Pancreas (tissue), 10 donors: ENCODE results near the gene ECE1. TPM values are rescaled to one million over a fixed set of nuclear protein-coding genes. Genes with fewer than 3 reads are reported as not detected.

Experiments used
- ATAC-seq, 4 donors: fragments of 200-7000 bp; cut with Tn5 transposase; one replicate each; pipeline versions ENCODE4 v1.8.0 to v1.9.1; 2020; ENCODE audit warnings: mild to moderate bottlenecking in 4 of 4, moderate library complexity in 4 of 4
- DNase-seq, 6 donors: peaks; one replicate each; pipeline ENCODE4 v3.0.0-alpha.2; 2020
- FAIRE-seq: peaks from 2 replicates; lab custom pipeline; 2012; peaks lifted over from hg19 to GRCh38; lab: Jason Lieb, UNC
- H3K27ac ChIP-seq, 4 donors: fragments of 200-600 bp; sonication (generic); 1 replicate in 3 of 4; 2 replicates in 1 of 4; pipeline versions ENCODE4 v1.5.0 to v1.8.0; 2020
- H3K27me3 ChIP-seq, 4 donors: fragments of 200-600 bp; one replicate each; pipeline ENCODE4 v1.8.0; 2021
- H3K36me3 ChIP-seq, 3 donors: fragments of 200-600 bp; sonication (generic) in 1 of 3; one replicate each; pipeline versions ENCODE4 v1.5.0 to v1.8.0; 2020 to 2021
- H3K4me1 ChIP-seq, 3 donors: fragments of 200-600 bp; one replicate each; pipeline ENCODE4 v1.8.0; 2021
- H3K4me3 ChIP-seq, 4 donors: fragments of 200-600 bp; sonication (generic) in 2 of 4; one replicate each; pipeline versions ENCODE4 v1.5.0 to v1.8.0; 2020 to 2021
- H3K9me3 ChIP-seq, 4 donors: fragments of 200-600 bp; one replicate each; pipeline ENCODE4 v1.8.0; 2021
- CTCF ChIP-seq, 4 donors: fragments of 200-600 bp; sonication (generic) in 3 of 4; IDR thresholded peaks; one replicate each; pipeline versions ENCODE4 v1.5.0 to v1.8.0; 2021; ENCODE audit warnings: antibody characterized with exemption in 4 of 4
- WGBS, 2 donors: extraction: QIAGEN DNeasy Blood & Tissue Kit; methylation state at CpG; one replicate each; pipeline ENCODE4 v1.1.7; 2013; 5-methylcytosine and 5-hydroxymethylcytosine counted together
- intact Hi-C, 3 donors: fragments of 100-400 bp; cut with DNase I; formaldehyde crosslinking; loops; one replicate each; pipeline versions ENCODE4 v1.11.1 to v1.14.2; 2022
- polyA plus RNA-seq, 2 donors: library from polyadenylated mRNA; stranded (reverse); fragments of 200-250 nt; gene quantifications; one replicate each; pipeline ENCODE4 v1.2.3, GENCODE V29; 2013
- total RNA-seq, 6 donors: library from RNA; stranded (reverse); fragmentation: NEBNext Ultra II Directional in 4 of 6; extraction: Animal tissue kit (Norgen Biotek cat#: 25700) in 4 of 6; gene quantifications; one replicate each; pipeline versions ENCODE4 v1.2.1 to v1.2.4, GENCODE V29; 2021 to 2023
- donor health status: healthy with polysubstance abuse.
- donor health status: DM: no; HTN: no; CAD: no; lungs with moderate emphysema.
- donor health status: DM: no; HTN: no; CAD: no.
- donor health status: control.
- donor health status: control.
- donor health status: Bipolar disorder and iron deficiency.
- donor health status: DM: yes; HTN: yes; CAD: no.
- donor health status: DM: no; HTN: no; CAD: no.
- donor health status: DM: no; HTN: no; CAD: no.
- donor health status: DM: yes; HTN: yes; CAD: no.

ECE1 gene
- total and polyA plus RNA-seq, 8 donors = 38.1 to 141 (median 85.8) TPM

GRCh38 chr1:21318714-21319159 is 28.5 kb upstream of the ECE1 start:
- FAIRE-seq (no peak), ATAC-seq (peak; percentile 49 to 55 (median 52)), DNase-seq (peak; percentile 83 to 95 (median 90))
- H3K36me3 ChIP-seq = no peaks in the 10 kb centered on the region
- no peaks in the 10 kb centered on the region for H3K27me3 ChIP-seq
- H3K4me1 ChIP-seq = peaks cover 54 to 68% (median 62%) of the 10 kb centered on the region in 3 donors
- intact Hi-C loops = no loop called here
- H3K9me3 ChIP-seq = no peaks in the 10 kb centered on the region
- WGBS, 2 donors = 38 to 44% methylated on average over 16 of the region's 16 CpGs
- no peak for TF ChIP-seq CTCF (IDR thresholded peaks at IDR 0.05)
- H3K27ac ChIP-seq = peak overlapping the region; percentile 46 to 74 (median 54)
- no peak overlapping the region for H3K4me3 ChIP-seq

- H3K36me3 ChIP-seq = no peaks in the 10 kb centered on the region
- 44 to 57% methylated on average over 13 of the region's 13 CpGs for WGBS, 2 donors
- intact Hi-C loops = no loop called here
- DNase-seq (peak in 1 of 6 donors; percentile 40), FAIRE-seq (no peak), ATAC-seq (peak; percentile 3 to 12 (median 8))
- H3K27ac ChIP-seq = peak overlapping the region; percentile 46 to 74 (median 54)
- no peaks in the 10 kb centered on the region for H3K9me3 ChIP-seq
- no peaks in the 10 kb centered on the region for H3K27me3 ChIP-seq
- no peak for TF ChIP-seq CTCF (IDR thresholded peaks at IDR 0.05)
- H3K4me3 ChIP-seq = no peak overlapping the region
- peaks cover 54 to 67% (median 60%) of the 10 kb centered on the region in 3 donors for H3K4me1 ChIP-seq
These were observed 27.9 kb upstream of the ECE1 start for GRCh38 chr1:21318057-21318713.

GRCh38 chr1:21317690-21318043 is 27.4 kb upstream of the ECE1 start:
- FAIRE-seq = no peak
- no peak overlapping the region for H3K4me3 ChIP-seq
- no peaks in the 10 kb centered on the region for H3K27me3 ChIP-seq
- peaks cover 52 to 66% (median 57%) of the 10 kb centered on the region in 3 donors for H3K4me1 ChIP-seq
- H3K27ac ChIP-seq = peak overlapping the region; percentile 46 to 74 (median 54)
- ATAC-seq = no peak
- DNase-seq = no peak
- no peak for TF ChIP-seq CTCF (IDR thresholded peaks at IDR 0.05)
- intact Hi-C loops = no loop called here
- WGBS, 2 donors = 49 to 52% methylated on average over 9 of the region's 9 CpGs
- no peaks in the 10 kb centered on the region for H3K36me3 ChIP-seq
- H3K9me3 ChIP-seq = no peaks in the 10 kb centered on the region

- H3K27me3 ChIP-seq = no peaks in the 10 kb centered on the region
- peak overlapping the region; percentile 46 to 74 (median 54) for H3K27ac ChIP-seq
- peaks cover 52 to 66% (median 54%) of the 10 kb centered on the region in 3 donors for H3K4me1 ChIP-seq
- intact Hi-C loops = no loop called here
- no peak overlapping the region for H3K4me3 ChIP-seq
- DNase-seq (peak in 5 of 6 donors; percentile 68 to 80 (median 71)), FAIRE-seq (no peak), ATAC-seq (peak; percentile 32 to 61 (median 34))
- H3K9me3 ChIP-seq = no peaks in the 10 kb centered on the region
- TF ChIP-seq CTCF (IDR thresholded peaks at IDR 0.05) = no peak
- WGBS, 2 donors = 58 to 64% methylated on average over 16 of the region's 16 CpGs
- H3K36me3 ChIP-seq = no peaks in the 10 kb centered on the region
These were observed 26.9 kb upstream of the ECE1 start for GRCh38 chr1:21317035-21317689.
